Activated T-helper 9 cell treated with anti-CD3 and anti-CD28 coated beads, Interleukin-2, amount 50 U/mL, for 16 hours (primary cell): ENCODE measurements around the gene TNFSF12.
"Not testable (repeated sequence)": the region's sequence is repeated elsewhere in the genome, so short reads cannot be mapped to it uniquely, and the experiment has no call there.

Experiments
- DNase-seq: peaks from one replicate; pipeline ENCODE4 v3.0.0-alpha.2; 2020; ENCODE audit warnings: low read depth

The TNFSF12 gene

GRCh38 chr17:7587420-7588151, 38.7 kb downstream of the TNFSF12 start:
- DNase-seq: no peak

DNA sequence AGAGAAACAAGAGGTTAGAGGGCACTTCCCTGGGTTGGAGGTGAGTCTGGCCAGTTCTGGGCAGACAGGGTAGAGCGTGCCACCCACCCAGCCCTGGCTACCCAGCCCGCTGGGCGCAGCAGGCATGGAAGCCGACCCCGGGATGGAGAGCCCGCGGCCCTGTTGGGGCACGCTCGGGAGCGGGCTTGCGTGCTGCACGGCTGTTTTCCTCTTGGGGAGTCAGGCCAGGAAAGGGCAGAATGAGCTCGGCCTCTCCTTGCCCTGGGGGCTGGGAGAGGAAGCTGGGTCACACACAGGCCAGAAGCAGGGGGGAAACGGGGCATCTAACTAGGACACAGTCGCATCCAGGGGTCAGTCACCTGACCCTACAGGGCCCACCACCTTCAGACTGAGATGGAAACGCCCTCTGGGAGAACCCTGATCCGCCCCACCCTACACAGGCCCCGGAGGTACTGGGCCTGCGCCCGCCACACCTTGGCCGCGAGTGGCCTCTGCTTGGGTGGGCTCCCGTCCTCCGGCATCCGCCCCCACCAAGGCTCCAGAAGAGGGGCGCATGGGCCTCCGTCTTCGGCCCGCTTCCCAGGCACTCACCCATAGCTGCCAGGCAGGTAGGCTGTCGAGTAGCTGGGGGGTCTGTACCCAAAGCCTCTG, 39.8 kb downstream of the TNFSF12 start:
- DNase-seq: no peak

DNA sequence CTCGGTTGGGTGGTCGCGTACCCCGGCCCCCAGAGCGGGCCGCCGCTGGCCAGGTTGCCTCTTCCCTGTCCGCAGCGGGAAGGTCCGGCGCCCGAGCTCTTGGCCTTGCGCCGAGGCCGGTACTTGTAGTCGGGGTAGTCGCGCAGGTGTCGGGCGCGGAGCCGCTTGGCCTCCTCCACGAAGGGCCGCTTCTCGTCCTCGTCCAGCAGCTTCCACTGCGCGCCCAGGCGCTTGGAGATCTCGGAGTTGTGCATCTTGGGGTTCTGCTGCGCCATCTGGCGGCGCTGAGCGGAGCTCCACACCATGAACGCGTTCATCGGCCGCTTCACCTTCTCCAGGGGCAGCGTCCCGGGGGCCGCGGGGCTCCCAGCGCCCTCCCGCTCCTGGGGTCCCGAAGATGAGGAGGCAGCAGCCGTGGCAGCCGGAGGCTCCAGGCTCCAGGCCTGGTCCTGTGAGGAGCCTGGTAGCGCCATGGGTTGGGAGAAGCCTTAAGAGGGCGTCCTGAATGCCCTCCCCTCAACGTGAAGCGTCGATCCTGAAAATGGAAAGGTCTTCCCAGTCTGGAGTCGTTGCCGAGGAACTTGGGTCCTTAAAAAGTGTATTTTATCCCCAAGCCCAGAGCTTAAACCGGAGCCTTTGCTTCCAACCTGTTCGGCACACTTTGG, 40.5 kb downstream of the TNFSF12 start:
- DNase-seq: peak; percentile 49

GRCh38 chr17:7589891-7590691, 41.2 kb downstream of the TNFSF12 start, which contains the start of gene SOX15:
SOX15 (minus strand) TSS chr17:7590094; CDS start chr17:7589676, 418 bp downstream.
- DNase-seq: no peak

GRCh38 chr17:7590743-7591142, 41.9 kb downstream of the TNFSF12 start:
- DNase-seq: no peak

- no peak for DNase-seq
Measured at GRCh38 chr17:7591596-7591995, 42.7 kb downstream of the TNFSF12 start.

DNA sequence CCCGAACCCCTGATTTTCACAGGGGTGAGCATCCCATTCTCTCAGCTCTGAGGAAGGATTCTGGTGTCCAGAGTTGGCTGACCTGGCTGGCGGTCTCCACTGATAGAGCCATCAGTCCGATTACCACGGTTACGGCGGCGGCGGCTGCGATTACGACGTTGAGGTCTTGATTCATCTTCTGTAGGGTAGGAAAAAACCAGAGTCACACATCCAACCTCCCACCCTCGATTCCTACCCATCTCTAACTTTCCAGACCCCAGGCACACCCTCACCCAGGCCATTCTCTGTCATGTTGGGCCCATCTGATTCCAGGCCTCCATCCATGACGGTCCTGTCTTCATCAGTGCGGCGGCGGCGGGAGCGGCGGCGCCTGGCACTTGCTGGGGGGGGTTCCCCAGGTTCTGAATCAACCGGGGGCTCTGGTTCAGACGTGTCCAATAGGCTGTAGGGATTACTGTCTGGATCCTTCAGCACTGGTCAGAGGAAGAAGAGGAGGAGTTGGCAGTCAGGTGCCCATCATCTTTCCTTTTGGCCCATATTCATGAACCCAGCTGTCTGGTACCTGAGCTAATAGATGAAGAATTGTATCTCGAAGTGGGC, 43.7 kb downstream of the TNFSF12 start:
- no peak for DNase-seq

- no peak for DNase-seq
Measured at GRCh38 chr17:7593296-7593695, 44.4 kb downstream of the TNFSF12 start.

- DNase-seq: not testable (repeated sequence)
Measured at GRCh38 chr17:7597561-7597960, 48.7 kb downstream of the TNFSF12 start.

- DNase-seq: no peak
Measured at GRCh38 chr17:7606280-7606679, 57.4 kb downstream of the TNFSF12 start.
